GM18873 (cell line): ENCODE measurements around the gene SLC39A7.
A peak's percentile ranks its signal among the peaks of the same experiment; 100 is the strongest.

Source experiments
- ATAC-seq: cut with Tn5 transposase; IDR thresholded peaks from one replicate; pipeline ENCODE4 v1.9.1; 2021; ENCODE audit warnings: mild to moderate bottlenecking, moderate library complexity, moderate number of reproducible peaks; ENCODE audit not compliant: unreplicated experiment, low FRiP score

Gene SLC39A7

DNA sequence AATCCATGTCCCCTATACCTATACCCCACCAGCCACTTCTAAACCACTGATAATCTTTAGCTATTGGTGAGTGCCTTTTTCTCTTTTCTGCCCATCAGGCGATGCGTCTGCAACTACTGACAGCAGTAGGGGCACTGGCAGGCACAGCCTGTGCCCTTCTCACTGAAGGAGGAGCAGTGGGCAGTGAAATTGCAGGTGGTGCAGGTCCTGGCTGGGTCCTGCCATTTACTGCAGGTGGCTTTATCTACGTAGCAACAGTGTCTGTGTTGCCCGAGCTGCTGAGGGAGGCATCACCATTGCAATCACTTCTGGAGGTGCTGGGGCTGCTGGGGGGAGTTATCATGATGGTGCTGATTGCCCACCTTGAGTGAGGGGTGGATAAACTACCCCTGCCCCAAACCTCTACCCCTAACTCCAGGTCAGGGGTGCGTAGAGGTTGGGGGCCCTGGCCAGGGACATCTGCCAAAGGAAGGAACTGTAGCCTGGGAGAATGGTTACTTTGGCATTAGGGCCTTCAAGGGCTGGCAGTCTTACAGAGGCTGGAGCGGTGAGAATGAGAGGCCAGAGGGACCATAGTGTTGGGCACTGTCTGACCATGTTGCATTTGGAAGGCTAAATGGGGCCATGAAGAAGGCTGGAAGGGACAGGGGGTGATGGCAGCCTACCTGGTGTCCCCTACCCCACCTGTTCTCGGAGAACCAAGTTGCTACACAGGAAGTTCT, 2.9 kb downstream of the SLC39A7 start:
- ATAC-seq = no peak

DNA sequence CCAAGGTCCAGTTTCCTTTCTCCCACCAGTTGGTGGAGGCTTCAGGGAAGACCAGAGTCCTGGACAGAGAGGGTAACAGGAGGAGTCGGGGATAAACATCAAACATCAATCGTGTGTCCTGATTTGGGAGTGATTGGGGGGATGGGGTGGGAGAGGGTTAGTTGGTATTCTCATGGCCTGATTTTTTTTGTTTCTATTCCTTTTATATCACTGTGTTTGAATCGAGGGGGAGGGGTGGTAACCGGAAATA, 3.4 kb downstream of the SLC39A7 start:
- ATAC-seq = no peak

DNA sequence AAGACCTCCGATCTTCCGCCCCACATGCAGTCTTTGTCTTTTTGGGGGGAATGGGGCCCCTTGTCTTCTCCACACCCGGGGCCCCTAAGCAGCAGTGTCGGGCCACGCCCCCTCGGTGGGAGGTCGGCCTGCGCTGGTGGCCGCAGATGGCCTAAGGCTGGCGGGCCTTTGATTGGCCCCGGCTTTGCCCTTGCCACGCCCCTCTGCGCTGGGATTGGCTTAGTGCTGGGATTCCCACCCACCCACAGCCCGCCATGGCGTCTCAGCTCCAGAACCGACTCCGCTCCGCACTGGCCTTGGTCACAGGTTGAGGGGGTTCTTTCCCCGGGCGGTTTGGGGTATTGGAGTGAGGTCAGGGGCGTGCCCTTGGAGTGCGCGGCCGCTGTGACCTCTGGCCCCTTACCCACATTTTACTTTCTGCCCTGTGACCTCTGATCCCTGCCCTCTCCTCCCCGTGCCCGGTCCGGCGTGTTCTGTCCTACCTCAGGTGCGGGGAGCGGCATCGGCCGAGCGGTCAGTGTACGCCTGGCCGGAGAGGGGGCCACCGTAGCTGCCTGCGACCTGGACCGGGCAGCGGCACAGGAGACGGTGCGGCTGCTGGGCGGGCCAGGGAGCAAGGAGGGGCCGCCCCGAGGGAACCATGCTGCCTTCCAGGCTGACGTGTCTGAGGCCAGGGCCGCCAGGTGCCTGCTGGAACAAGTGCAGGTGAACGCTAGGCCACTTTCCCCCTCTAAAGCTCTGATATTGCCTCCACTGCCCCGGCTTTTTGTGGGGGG, 3.9 kb downstream of the SLC39A7 start, which contains the start of gene HSD17B8:
Gene HSD17B8 (plus strand): TSS at position 241 of the 776 bp plus-strand sequence. CDS start 14 bp downstream, at position 255.
- peak; percentile 33 for ATAC-seq

DNA sequence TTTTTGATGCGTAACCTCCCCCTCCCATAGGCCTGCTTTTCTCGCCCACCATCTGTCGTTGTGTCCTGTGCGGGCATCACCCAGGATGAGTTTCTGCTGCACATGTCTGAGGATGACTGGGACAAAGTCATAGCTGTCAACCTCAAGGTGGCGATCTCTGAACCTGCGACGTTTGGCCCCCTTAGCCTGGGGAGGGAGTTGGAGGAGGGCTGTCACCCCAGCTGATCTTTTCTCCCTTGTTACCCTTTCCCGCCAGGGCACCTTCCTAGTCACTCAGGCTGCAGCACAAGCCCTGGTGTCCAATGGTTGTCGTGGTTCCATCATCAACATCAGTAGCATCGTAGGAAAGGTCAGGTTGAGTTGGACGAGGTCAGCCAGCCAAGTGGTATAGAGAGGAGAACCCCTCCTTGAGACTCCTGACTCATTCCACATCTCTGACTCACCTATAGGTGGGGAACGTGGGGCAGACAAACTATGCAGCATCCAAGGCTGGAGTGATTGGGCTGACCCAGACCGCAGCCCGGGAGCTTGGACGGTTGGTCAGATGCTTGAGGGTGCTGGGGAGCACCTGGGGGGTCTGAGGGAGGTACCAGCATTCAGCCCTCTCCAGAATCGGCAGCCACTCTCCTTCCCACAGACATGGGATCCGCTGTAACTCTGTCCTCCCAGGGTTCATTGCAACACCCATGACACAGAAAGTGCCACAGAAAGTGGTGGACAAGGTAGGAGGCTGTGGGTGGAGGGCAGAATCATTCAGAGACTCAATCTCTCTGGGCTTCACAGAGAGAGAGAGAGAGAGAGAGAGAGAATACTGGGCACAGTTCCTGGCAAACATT, 4.7 kb downstream of the SLC39A7 start:
- ATAC-seq = no peak

DNA sequence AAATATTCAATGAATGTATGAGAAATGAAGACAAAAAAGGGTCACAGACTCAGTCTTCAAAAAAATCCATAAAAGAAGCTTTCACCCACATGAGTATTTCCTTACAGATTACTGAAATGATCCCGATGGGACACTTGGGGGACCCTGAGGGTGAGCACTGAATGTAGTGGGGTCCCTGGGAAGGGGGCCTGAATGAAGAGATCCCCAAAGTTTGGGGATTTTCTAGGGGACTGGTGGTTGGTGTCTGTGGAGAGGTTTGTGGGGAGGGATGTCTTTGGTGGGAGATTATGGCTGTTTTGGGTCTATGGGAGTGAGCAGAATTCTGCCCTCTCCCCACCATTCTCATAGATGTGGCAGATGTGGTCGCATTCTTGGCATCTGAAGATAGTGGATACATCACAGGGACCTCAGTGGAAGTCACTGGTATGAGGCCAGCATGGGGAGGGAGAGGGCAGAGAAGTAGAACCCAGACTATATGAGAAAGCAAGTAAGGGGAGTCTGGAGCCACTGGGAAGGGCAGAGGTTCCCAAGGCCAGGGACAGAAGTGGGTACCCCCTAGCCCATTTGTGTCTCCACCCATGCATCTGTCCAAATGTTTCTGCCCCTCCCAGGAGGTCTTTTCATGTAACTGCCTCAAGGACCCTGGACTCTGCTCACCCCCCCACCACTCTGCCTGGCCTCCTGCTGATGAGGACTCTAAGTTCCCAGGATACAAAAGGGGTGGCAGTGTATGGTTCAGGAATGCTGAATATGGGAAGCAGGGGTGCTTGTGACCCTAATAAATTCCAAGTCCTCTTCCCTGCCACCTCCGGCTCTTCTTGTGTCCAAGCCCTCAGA, 5.6 kb downstream of the SLC39A7 start:
- no peak for ATAC-seq

DNA sequence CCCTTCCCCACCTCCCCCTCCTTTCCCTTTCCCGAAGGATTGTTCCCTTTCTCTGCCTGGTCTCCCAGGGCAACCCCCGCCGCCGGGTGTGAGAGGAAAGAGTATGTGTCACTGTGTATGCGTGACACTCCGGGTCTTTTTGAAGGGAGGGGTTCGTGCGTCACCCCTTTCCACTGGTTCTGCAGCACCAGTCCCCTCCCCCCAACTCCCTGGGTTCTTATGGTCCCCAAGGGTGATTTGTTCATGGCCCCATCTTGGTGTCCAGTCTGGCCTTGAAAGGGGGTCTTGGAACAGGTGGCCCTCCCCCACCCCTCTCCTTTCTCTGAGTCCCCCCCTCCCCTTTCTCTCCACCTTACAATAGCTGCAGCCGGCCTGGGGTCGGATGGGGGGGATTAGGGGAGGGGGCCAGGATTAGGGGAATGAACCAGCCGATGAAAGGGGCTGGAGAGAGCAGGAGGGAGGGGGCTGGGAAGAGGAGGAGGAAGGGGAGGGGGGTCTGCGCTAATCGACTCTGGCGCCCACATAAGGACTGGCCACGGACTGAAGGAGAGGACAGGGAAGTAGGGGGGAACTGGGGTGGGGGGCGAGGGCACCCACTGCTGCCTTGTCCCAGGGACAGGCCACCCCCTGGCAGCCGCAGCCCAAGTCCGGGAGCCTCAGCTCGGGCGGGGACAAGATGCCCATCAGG, 6.3 kb downstream of the SLC39A7 start:
- no peak for ATAC-seq

DNA sequence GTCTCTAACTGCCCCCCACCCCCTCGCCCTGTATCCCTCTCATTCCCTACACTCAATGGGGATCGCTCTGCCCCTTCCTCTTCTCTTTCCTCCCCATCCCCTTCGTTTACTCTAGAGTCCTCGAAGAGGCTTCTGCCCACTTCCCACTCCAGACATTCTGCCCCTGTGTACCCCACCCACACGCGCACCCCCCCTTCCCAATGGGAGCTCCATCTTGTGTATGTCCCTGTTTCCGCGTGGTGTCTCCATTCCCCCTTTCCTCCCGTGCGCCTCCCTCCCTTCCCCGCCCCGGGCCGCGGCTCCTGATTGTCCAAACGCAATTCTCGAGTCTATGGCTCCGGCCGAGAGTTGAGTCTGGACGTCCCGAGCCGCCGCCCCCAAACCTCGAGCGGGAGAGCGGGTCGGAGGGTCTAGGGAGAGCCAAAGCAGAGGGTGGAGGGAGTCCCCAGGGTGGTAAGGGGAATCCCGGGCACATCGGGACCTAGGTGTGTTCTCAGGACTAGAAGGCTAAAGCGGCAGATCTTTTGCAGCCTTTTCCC, 7.0 kb downstream of the SLC39A7 start:
- ATAC-seq = no peak

DNA sequence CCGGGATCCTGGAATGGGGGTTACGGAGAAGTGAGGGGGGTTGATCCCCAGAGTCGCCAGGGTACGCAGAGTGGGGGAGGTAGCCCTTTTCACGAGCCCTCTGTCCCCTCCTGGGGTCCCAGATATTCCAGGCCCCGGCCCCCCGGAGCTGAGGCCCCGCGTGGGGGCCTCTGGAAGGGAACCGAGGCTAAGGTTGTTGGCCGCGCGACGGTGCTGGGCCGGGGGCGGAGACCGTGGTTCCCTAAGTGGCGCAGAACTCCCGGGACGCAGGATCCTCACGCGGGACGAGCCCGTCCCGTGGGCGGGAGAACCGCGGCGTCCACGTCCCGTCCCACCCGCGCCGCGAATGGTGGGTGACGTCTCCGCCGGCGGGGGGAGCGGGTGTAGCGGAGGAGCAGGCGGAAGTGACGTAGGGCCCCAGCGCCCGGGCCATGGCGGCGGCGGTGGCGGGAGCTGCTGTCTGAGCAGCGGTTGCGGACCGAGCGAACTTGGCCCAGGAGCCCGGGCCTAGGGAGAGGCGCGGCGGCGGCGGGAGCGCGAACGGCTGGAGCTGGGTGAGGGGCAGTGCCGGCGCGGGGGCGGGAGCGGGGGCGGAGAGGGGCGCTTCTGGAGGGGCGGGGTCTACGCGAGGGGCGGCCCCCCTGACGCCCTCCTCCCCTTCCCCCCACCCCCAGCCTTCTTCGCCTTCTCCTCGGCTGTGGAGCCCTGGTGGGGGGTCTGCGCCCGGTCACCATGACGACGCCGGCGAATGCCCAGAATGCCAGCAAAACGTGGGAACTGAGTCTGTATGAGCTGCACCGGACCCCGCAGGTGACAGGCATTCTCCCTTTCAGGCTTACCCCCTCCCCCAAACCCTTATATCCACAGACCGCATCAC, 7.7 kb downstream of the SLC39A7 start, which contains the start of gene RING1:
Gene RING1 (plus strand): TSS at position 410 of the 877 bp plus-strand sequence. CDS start 323 bp downstream, at position 733.
- no peak for ATAC-seq

DNA sequence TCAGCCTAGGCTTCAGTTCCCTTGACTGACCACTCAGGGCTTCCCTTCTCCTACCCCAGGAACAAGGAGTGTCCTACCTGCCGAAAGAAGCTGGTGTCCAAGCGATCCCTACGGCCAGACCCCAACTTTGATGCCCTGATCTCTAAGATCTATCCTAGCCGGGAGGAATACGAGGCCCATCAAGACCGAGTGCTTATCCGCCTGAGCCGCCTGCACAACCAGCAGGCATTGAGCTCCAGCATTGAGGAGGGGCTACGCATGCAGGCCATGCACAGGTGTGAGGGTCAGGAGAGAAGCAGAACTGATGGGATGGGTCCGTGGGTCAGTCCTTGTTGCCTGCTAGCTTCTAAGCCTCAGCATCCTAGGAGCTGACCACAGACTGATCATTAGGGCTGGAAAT, 9.2 kb downstream of the SLC39A7 start:
- ATAC-seq = no peak

DNA sequence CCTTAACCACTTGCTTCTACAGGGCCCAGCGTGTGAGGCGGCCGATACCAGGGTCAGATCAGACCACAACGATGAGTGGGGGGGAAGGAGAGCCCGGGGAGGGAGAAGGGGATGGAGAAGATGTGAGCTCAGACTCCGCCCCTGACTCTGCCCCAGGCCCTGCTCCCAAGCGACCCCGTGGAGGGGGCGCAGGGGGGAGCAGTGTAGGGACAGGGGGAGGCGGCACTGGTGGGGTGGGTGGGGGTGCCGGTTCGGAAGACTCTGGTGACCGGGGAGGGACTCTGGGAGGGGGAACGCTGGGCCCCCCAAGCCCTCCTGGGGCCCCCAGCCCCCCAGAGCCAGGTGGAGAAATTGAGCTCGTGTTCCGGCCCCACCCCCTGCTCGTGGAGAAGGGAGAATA, 10.5 kb downstream of the SLC39A7 start:
- no peak for ATAC-seq

DNA sequence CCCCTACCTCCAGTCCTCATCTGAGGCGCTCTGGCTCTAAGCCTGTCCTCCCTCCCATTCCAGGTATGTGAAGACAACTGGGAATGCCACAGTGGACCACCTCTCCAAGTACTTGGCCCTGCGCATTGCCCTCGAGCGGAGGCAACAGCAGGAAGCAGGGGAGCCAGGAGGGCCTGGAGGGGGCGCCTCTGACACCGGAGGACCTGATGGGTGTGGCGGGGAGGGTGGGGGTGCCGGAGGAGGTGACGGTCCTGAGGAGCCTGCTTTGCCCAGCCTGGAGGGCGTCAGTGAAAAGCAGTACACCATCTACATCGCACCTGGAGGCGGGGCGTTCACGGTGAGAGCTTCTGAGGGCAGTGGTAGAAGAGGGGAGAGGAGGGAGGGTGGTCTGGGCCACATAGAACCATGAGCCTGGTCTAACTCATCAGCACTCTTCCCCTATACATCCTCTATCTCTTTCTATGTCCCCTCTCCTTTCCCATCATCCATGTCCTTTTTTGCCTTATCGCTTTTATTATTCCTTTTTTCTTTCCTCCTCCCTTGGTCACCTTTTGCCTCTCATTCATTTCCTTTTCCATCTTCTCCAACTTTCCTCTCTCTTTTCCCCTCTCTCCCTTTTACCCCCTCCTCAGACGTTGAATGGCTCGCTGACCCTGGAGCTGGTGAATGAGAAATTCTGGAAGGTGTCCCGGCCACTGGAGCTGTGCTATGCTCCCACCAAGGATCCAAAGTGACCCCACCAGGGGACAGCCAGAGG, 11.2 kb downstream of the SLC39A7 start:
- no peak for ATAC-seq

DNA sequence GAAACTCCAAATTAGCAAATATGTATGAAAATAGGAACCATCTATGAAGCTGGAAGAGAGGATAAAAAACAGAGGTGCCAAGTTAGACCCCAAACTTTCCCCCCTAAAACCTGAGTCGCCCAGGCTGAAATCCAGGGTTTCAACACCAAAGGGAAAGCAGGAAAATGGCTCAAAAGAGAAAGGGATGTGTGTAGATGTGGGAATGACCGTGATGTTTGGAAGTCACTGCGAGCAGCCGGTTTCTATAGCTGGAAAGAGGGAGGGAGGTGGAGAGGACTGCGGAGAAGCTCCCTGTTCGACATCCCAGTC, 12.1 kb downstream of the SLC39A7 start:
- no peak for ATAC-seq

DNA sequence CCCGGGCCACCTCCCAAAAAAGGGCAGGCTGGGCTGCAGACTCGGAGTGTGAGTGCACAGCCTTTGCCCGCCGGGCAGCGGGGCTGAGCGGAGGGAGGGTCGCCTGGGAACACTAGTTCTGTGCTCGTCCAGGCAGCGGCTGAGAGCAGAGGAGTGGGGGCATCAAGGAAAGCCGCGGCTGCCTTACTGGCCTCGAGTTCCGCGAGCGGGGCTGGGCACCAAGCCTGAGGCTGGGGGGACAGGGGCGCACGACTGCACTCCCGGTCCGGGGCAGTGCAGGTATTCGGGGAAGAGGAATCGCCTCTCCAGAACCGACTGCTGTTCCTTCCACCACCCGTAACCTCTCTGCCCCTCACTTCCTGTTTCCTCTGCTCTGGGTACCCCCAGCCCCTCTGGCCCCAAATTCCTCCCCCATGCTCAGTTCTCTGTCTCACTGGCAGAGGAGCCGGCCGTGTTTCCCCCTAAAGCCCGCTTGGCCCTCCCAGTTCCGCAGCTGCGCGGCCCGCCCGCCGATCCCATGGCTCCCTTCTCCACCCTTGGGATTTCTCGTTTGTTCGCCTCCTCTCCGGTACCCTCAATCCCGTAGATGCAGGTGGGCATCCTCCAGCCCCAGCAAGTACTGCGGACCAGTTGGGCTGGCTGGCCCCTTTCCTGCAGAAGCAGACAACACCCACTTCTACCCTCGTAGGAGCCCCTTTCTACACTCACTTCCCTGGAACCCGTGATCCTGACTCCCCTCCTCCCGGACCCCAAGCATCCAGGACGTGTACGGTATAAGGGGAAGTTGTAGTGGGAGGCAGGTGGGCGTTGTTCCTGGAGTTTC, 12.7 kb downstream of the SLC39A7 start:
- no peak for ATAC-seq

DNA sequence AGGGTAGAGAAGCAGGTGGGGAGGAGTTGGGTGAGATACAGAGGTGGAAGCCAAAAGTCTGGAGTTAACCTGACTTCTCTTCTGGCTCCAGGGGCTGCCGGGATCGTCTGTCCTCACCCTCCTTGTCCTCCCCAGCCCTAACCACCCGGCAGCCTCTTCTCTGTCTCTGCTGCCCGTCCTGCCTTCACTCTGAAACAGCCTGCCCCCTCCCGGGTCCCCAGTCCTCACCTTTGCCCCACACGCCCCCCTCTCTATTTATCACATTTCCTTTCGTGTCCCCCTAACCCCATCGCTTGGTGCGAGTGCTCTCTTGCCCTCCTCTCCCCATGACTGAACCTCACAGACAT, 13.3 kb downstream of the SLC39A7 start:
- ATAC-seq = no peak

DNA sequence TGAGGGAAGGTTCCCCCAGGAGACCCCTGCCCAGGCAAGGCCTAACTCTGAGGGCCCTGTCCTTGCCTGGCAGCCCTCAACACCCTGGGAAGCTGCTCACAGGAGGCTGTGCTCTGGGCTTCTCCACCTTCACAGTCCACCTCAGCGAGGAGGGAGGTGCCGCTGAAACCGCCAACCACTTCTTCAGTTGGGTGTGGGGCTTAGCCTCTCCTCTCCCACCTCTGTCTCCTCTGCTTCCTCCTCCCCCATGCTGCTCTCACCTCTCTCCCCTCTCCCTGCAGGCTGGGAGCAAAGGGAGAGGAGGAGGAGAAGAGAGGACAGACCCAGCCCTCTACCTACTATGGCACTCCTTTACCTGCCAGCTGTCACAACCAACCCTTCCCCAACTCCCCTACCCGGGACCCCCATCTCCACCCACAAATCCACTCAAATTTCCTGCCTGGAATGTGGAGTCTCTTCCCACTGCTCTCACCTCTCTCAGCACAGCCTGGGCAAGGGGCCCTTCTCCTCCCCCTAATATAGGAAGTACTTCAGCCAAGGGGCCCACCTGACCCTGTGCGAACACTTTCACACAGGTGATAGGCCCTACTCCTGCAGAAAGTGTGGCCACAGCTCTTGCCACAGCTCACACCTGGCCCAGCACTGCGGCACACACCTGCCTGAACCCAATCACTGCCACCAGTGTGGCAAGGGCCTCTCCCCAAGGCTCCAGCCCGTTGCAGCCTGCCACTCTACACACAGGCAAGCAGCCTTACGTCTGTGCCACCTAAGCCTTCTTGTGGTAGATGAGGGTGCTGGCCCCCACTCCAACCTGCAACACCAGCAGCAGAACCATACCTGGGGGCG, 14.8 kb downstream of the SLC39A7 start:
- ATAC-seq = no peak

DNA sequence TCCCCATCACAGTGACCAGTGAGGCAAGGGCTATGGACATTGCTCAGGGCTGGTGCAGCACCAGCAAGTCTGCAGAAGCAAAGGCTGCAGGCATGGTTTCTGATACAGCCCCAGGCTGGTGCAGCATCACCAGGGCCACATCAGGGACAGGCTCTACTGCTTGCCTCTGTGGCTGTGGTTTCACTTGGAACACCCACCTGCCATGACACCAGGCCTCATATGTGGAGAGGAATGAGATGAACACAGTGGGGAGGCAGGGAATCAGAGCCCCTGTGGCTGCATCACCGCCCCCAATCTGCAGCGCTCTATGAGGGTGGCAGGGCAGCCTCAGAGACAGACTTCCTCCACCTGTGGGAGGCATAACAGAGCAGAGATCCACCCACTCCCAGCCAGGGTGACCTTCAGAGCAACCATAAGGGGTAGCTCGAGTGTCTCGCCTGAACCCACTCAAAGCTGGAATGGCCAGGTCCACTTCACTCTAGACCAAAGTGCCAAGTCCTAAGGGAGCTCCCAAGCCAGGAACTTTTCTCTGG, 15.5 kb downstream of the SLC39A7 start:
- ATAC-seq = no peak
